IMR-90 (cell line): Measurements from ENCODE around the gene BHLHE23. TPM values are rescaled to one million over a fixed set of nuclear protein-coding genes. Genes with fewer than 3 reads are reported as not detected.

Experiments used
- ATAC-seq: fragments of 200-7000 bp; cut with Tn5 transposase; 2 replicates; pipeline ENCODE4 v1.9.1; 2020; ENCODE audit warnings: low read depth, mild to moderate bottlenecking, moderate library complexity
- BruUV-seq: library from RNA; stranded (reverse); fragments of 400-500 nt; replicated peaks from 2 replicates; lab custom pipeline; 2021; lab: Mats Ljungman, UMichigan
- CTCF ChIA-PET: fragments of 300-600 bp; formaldehyde crosslinking; extraction: SDS; loops from one replicate; lab custom pipeline; 2021; ENCODE audit warnings: antibody characterized with exemption; lab: Yijun Ruan, JAX
- POLR2A ChIA-PET: fragments of 300-600 bp; sonication (Branson Sonifier 250); formaldehyde crosslinking; loops from one replicate; lab custom pipeline; 2022; ENCODE audit warnings: antibody characterized with exemption; ENCODE audit not compliant: unreplicated experiment; lab: Charles Lee
- DNase-seq: peaks from one replicate; pipeline ENCODE4 v3.0.0; 2013
- H2AFZ ChIP-seq: replicated peaks from 2 replicates; pipeline ENCODE3; 2013; ENCODE audit warnings: low read length, mild to moderate bottlenecking; ENCODE audit not compliant: poor library complexity
- H2AK5ac ChIP-seq: 2 replicates; pipeline ENCODE4 v1.6.1; 2013; ENCODE audit warnings: low read depth, low read length, inconsistent platforms
- H2AK9ac ChIP-seq: replicated peaks from 2 replicates; pipeline ENCODE3; 2013; ENCODE audit warnings: mild to moderate bottlenecking, low read depth, low read length, moderate library complexity; ENCODE audit not compliant: poor library complexity
- H2BK120ac ChIP-seq: 2 replicates; pipeline ENCODE4 v1.6.1; 2013; ENCODE audit warnings: low read depth, low read length, inconsistent platforms
- H2BK15ac ChIP-seq: 3 replicates; pipeline ENCODE4 v1.6.1; 2013; ENCODE audit warnings: low read depth, low read length, inconsistent platforms
- H2BK20ac ChIP-seq: 2 replicates; pipeline ENCODE4 v1.6.1; 2013; ENCODE audit warnings: low read depth, mild to moderate bottlenecking, inconsistent platforms, low read length, moderate library complexity
- H2BK5ac ChIP-seq: 2 replicates; pipeline ENCODE4 v1.6.1; 2013; ENCODE audit warnings: mild to moderate bottlenecking, low read depth, low read length, inconsistent platforms; ENCODE audit not compliant: poor library complexity, severe bottlenecking
- H3K14ac ChIP-seq: replicated peaks from 2 replicates; pipeline ENCODE4 v1.6.1; 2013; ENCODE audit warnings: low read depth, low read length, inconsistent platforms
- H3K18ac ChIP-seq: 2 replicates; pipeline ENCODE4 v1.6.1; 2013; ENCODE audit warnings: low read depth, low read length, control low read depth
- H3K23ac ChIP-seq: 2 replicates; pipeline ENCODE4 v1.6.1; 2013; ENCODE audit warnings: low read depth, low read length, inconsistent platforms
- H3K27ac ChIP-seq: 2 replicates; pipeline ENCODE4 v1.5.1; 2013; ENCODE audit warnings: mild to moderate bottlenecking, control low read depth, low read length; ENCODE audit not compliant: insufficient read depth
- H3K27me3 ChIP-seq: 2 replicates; pipeline ENCODE4 v1.6.1; 2013; ENCODE audit warnings: low read length; ENCODE audit not compliant: control insufficient read depth, insufficient read depth
- H3K36me3 ChIP-seq: 2 replicates; pipeline ENCODE4 v1.6.1; 2013; ENCODE audit warnings: low read length, mixed read lengths; ENCODE audit not compliant: control insufficient read depth, insufficient read depth
- H3K4ac ChIP-seq: 2 replicates; pipeline ENCODE4 v1.6.1; 2013; ENCODE audit warnings: low read depth, low read length, inconsistent platforms
- H3K4me1 ChIP-seq: 2 replicates; pipeline ENCODE4 v1.6.1; 2013; ENCODE audit warnings: low read length, mixed read lengths; ENCODE audit not compliant: control insufficient read depth, insufficient read depth
- H3K4me2 ChIP-seq: 2 replicates; pipeline ENCODE4 v1.6.1; 2013; ENCODE audit warnings: low read depth, mild to moderate bottlenecking, control low read depth, low read length, moderate library complexity
- H3K4me3 ChIP-seq: 2 replicates; pipeline ENCODE4 v1.5.1; 2013; ENCODE audit warnings: low read depth, mild to moderate bottlenecking, control low read depth, low read length, moderate library complexity; ENCODE audit not compliant: insufficient read depth
- H3K56ac ChIP-seq: 2 replicates; pipeline ENCODE4 v1.6.1; 2013; ENCODE audit warnings: low read length, inconsistent platforms; ENCODE audit not compliant: insufficient read depth; ENCODE audit errors: extremely low read depth
- H3K79me1 ChIP-seq, 2 experiments: 2 replicates each; pipeline ENCODE4 v1.6.1; 2013; ENCODE audit warnings: low read length in 2 of 2, inconsistent platforms in 1 of 2, low read depth in 1 of 2
- H3K9ac ChIP-seq: 2 replicates; pipeline ENCODE4 v1.6.1; 2013; ENCODE audit warnings: low read depth, low read length, control low read depth
- H3K9me1 ChIP-seq: 2 replicates; pipeline ENCODE4 v1.6.1; 2013; ENCODE audit warnings: low read length, inconsistent platforms; ENCODE audit not compliant: insufficient read depth
- H3K9me3 ChIP-seq: 2 replicates; pipeline ENCODE4 v1.6.1; 2013; ENCODE audit warnings: low read length; ENCODE audit not compliant: control insufficient read depth, insufficient read depth
- H4K20me1 ChIP-seq: 2 replicates; pipeline ENCODE4 v1.6.1; 2013; ENCODE audit warnings: low read length, inconsistent platforms; ENCODE audit not compliant: insufficient read depth
- H4K5ac ChIP-seq: 2 replicates; pipeline ENCODE4 v1.6.1; 2013; ENCODE audit warnings: mild to moderate bottlenecking, low read depth, low read length, control low read depth
- H4K8ac ChIP-seq, 2 experiments: 2 replicates each; pipeline ENCODE4 v1.6.1; 2013; ENCODE audit warnings: low read depth in 2 of 2, low read length in 2 of 2, control low read depth in 1 of 2, inconsistent platforms in 1 of 2
- H4K91ac ChIP-seq: 2 replicates; pipeline ENCODE4 v1.6.1; 2013; ENCODE audit warnings: low read depth, low read length, inconsistent platforms; ENCODE audit not compliant: insufficient read depth
- BHLHE40 ChIP-seq: fragments of 150-350 bp; IDR thresholded peaks from 2 replicates; pipeline ENCODE4 v1.6.1; 2016; ENCODE audit warnings: mild to moderate bottlenecking, low read depth, low read length
- FOS ChIP-seq: fragments of 150-350 bp; IDR thresholded peaks from 2 replicates; pipeline ENCODE4 v1.6.1; 2016; ENCODE audit warnings: low read depth, low read length
- MAZ ChIP-seq: IDR thresholded peaks from 2 replicates; pipeline ENCODE4 v1.6.1; 2012; ENCODE audit warnings: low read depth, mild to moderate bottlenecking, low read length, improper control_type of control experiment, moderate library complexity, borderline replicate concordance
- MXI1 ChIP-seq: IDR thresholded peaks from 2 replicates; pipeline ENCODE4 v1.6.1; 2012; ENCODE audit warnings: low read depth, mild to moderate bottlenecking, low read length, moderate library complexity, borderline replicate concordance
- POLR2A ChIP-seq: IDR thresholded peaks from 2 replicates; pipeline ENCODE4 v1.6.1; 2012; ENCODE audit warnings: mild to moderate bottlenecking, low read depth, low read length
- RAD21 ChIP-seq: IDR thresholded peaks from 2 replicates; pipeline ENCODE4 v1.6.1; 2012; ENCODE audit warnings: low read length, improper control_type of control experiment
- WGBS, 2 experiments: methylation state at CpG; one replicate each; pipeline versions ENCODE4 v1.1.5 to v1.1.7; 2013; ENCODE audit warnings: missing lambda C conversion rate in 2 of 2; ENCODE audit not compliant: insufficient read length in 1 of 2; ENCODE audit errors: extremely low coverage in 2 of 2; 5-methylcytosine and 5-hydroxymethylcytosine counted together
- dilution Hi-C: fragments of 300-500 bp; cut with HindIII; formaldehyde crosslinking; loops from one replicate; pipeline ENCODE4 v1.14.3; 2018; ENCODE audit warnings: low sequenced_read_pairs; ENCODE audit not compliant: unreplicated experiment
- in situ Hi-C: fragments of 300-500 bp; cut with MboI; formaldehyde crosslinking; loops from 3 replicates; pipeline ENCODE4 v1.14.3; 2019; ENCODE audit warnings: low sequenced_read_pairs, inconsistent platforms, mixed read lengths
- intact Hi-C: fragments of 100-400 bp; cut with micrococcal nuclease; formaldehyde crosslinking; loops from 2 replicates; pipeline ENCODE4 v1.10.0; 2022
- polyA plus RNA-seq, 3 experiments: library from polyadenylated mRNA; depleted of rRNA; stranded (reverse); fragments of >200 nt; gene quantifications; 2 replicates each; pipeline ENCODE4 v1.2.3, GENCODE V29; 2012; ENCODE audit warnings: low replicate concordance in 1 of 3
- total RNA-seq: library from RNA; depleted of rRNA; stranded (reverse); fragments of >200 nt; gene quantifications from 2 replicates; pipeline ENCODE4 v1.2.3, GENCODE V29; 2012

BHLHE23 gene
- total and polyA plus RNA-seq, 2 of the 4 experiments (the other 2 are of a cell fraction): not detected

DNA sequence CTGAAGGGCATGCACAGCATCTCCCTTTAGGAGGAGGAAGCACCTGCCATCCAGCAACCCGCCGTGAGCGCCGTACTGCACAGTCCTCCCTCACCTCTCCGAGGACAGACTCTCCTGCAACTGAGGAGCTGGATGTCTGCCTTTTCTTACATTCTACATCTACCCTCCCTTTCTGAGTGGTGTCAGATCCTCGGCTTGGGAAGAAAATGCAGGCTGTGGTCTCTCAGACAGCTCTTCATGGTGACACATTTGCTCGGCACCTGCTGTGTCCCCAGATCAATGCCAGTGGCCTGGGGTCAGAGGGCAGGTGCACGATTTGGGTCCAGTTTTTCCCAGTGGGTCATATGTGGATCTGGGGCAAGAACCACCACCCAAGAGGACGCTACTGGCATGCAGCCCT lies 40.1 kb upstream of the BHLHE23 start:
- Histone ChIP-seq H2BK20ac (no peak overlapping the region), H2BK5ac (no peak overlapping the region), H3K14ac (no peak overlapping the region), H2BK15ac (no peak overlapping the region), H3K4me3 (no peak overlapping the region), H3K4me2 (no peak overlapping the region), H3K23ac (no peak overlapping the region), H3K56ac (no peak overlapping the region), H3K18ac (no peak overlapping the region), H2AK9ac (no peak overlapping the region), H4K5ac (no peak overlapping the region), H3K4me1 (no peaks in the 10 kb centered on the region), H3K36me3 (no peaks in the 10 kb centered on the region), H4K8ac (no peak overlapping the region), H3K9ac (no peak overlapping the region), H3K27me3 (peaks cover 28% of the 10 kb centered on the region), H4K20me1 (no peaks in the 10 kb centered on the region), H3K27ac (no peak overlapping the region), H4K91ac (no peak overlapping the region), H3K4ac (no peak overlapping the region), H3K9me3 (peaks cover 6% of the 10 kb centered on the region; the same call in 1 of the 2 replicates), H3K9me1 (no peaks in the 10 kb centered on the region), H2BK120ac (no peak overlapping the region), H3K79me1 (no peaks in the 10 kb centered on the region), H2AK5ac (no peak overlapping the region), H2AFZ (no peak overlapping the region)
- dilution Hi-C loops: no loop called here
- TF ChIP-seq RAD21 (no peak), BHLHE40 (no peak), MXI1 (no peak), MAZ (no peak), POLR2A (no peak), FOS (no peak)
- in situ Hi-C loops: no loop called here
- 38% methylated on average over 2 of the region's 9 CpGs; no CpG with 5 or more reads in 1 of the 2 experiments for WGBS, 2 experiments
- DNase-seq (no peak), ATAC-seq (no peak)
- POLR2A ChIA-PET: no interaction called here
- intact Hi-C loops: no loop called here
- CTCF ChIA-PET: no interaction called here
- BruUV-seq: no TSS peak
